ENCODE results near the gene WDR91. TPM values are rescaled to one million over a fixed set of nuclear protein-coding genes. Genes with fewer than 3 reads are reported as not detected.

The WDR91 gene
- total and polyA plus RNA-seq, 2 donors (not counting 1 experiment from before 2014, with no cell fraction given), result 26.7 to 40.7 TPM

- ATAC-seq (ENCODE audit: low read depth) (no peak), DNase-seq (no peak)
- Histone ChIP-seq H3K4me2 (replicated peaks; ENCODE audit: low read depth, low read length, poor library complexity, severe bottlenecking) (no peak overlapping the region), H3K27ac (ENCODE audit: low read length in 2 of 2) (no peak overlapping the region), H3K9me3 (ENCODE audit: control extremely low read depth in 1 of 3, control insufficient read depth in 2 of 3, insufficient read depth in 1 of 3, low read length in 2 of 3) (no peaks in the 10 kb centered on the region), H3K9ac (ENCODE audit: low read length) (no peak overlapping the region), H3K4me3 (ENCODE audit: control extremely low read depth in 1 of 5, extremely low read depth in 1 of 5, insufficient read depth in 1 of 5, low read depth in 2 of 5, low read length in 4 of 5) (no peak overlapping the region), H3K79me2 (ENCODE audit: control insufficient read depth, insufficient read depth, low read length) (peaks cover 7% of the 10 kb centered on the region), H4K20me1 (ENCODE audit: control insufficient read depth, insufficient read depth, low read length, poor library complexity, severe bottlenecking) (no peaks in the 10 kb centered on the region), H3K36me3 (replicated peaks in 1 of 2; ENCODE audit: control extremely low read depth in 1 of 2, control insufficient read depth in 1 of 2, extremely low read depth in 1 of 2, insufficient read depth in 2 of 2, low read length in 1 of 2) (peaks cover 5 to 92% of the 10 kb centered on the region in 2 experiments), H3K4me1 (ENCODE audit: control insufficient read depth in 2 of 2, insufficient read depth in 2 of 2, low read length in 2 of 2) (no peaks in the 10 kb centered on the region), H3K27me3 (replicated peaks in 1 of 4; ENCODE audit: control extremely low read depth in 1 of 4, control insufficient read depth in 3 of 4, insufficient read depth in 4 of 4, low read length in 3 of 4) (no peaks in the 10 kb centered on the region), H2AFZ (ENCODE audit: insufficient read depth, low read depth, low read length, poor library complexity, severe bottlenecking) (no peak overlapping the region)
- ChIA-PET POLR2A (no interaction called here), CTCF (no interaction called here)
- TF ChIP-seq CTCF (IDR thresholded peaks at IDR 0.05) (no peak), EZH2 (IDR thresholded peaks at IDR 0.05; ENCODE audit: borderline replicate concordance, insufficient read depth, low read depth, low read length, poor library complexity, severe bottlenecking) (no peak)
- Mint-ChIP-seq H3K4me3 (no peak overlapping the region), H3K27me3 (no peaks in the 10 kb centered on the region), H3K27ac (no peak overlapping the region), H3K4me1 (peaks cover 9% of the 10 kb centered on the region), H3K9me3 (ENCODE audit: insufficient read depth) (no peaks in the 10 kb centered on the region)
- WGBS (ENCODE audit: insufficient coverage), result no CpG with 5 or more reads among the region's 2 CpGs
- intact Hi-C loops (cut with micrococcal nuclease), result no loop called here
Measured at GRCh38 chr7:135201350-135201749, 10.0 kb downstream of the WDR91 start.

DNA sequence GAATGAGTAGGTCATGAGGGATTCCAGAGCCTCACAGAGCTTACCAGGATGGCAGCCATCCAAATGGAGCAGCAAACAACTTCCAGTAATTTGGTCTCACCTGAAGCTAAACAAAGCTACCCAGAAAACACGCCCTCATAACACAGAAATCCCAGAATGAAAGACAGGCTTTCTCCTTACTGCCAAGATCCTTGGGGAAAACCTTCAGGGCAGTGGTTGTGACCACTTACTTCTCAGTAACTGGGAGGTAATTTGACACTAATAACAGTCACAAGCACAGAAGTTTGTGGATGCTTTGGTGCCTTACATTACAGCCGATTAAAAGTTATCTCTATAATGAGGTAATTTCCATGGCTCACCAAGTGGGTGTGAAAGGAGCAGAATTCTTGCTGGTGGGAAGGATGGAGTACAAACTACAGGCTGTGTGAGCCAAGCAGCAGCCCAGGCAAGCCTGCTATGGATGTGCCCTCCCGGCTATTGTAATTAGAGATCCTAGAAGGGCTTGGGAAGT lies 10.4 kb downstream of the WDR91 start:
- Histone ChIP-seq H3K36me3 (replicated peaks in 1 of 2; ENCODE audit: control extremely low read depth in 1 of 2, control insufficient read depth in 1 of 2, extremely low read depth in 1 of 2, insufficient read depth in 2 of 2, low read length in 1 of 2) (peaks cover 5 to 95% of the 10 kb centered on the region in 2 experiments), H3K79me2 (ENCODE audit: control insufficient read depth, insufficient read depth, low read length) (peaks cover 7% of the 10 kb centered on the region), H3K4me1 (ENCODE audit: control insufficient read depth in 2 of 2, insufficient read depth in 2 of 2, low read length in 2 of 2) (no peaks in the 10 kb centered on the region), H3K4me3 (ENCODE audit: control extremely low read depth in 1 of 5, extremely low read depth in 1 of 5, insufficient read depth in 1 of 5, low read depth in 2 of 5, low read length in 4 of 5) (no peak overlapping the region), H3K9ac (ENCODE audit: low read length) (no peak overlapping the region), H4K20me1 (ENCODE audit: control insufficient read depth, insufficient read depth, low read length, poor library complexity, severe bottlenecking) (no peaks in the 10 kb centered on the region), H2AFZ (ENCODE audit: insufficient read depth, low read depth, low read length, poor library complexity, severe bottlenecking) (no peak overlapping the region), H3K9me3 (ENCODE audit: control extremely low read depth in 1 of 3, control insufficient read depth in 2 of 3, insufficient read depth in 1 of 3, low read length in 2 of 3) (no peaks in the 10 kb centered on the region), H3K27me3 (replicated peaks in 1 of 4; ENCODE audit: control extremely low read depth in 1 of 4, control insufficient read depth in 3 of 4, insufficient read depth in 4 of 4, low read length in 3 of 4) (no peaks in the 10 kb centered on the region), H3K27ac (ENCODE audit: low read length in 2 of 2) (no peak overlapping the region), H3K4me2 (replicated peaks; ENCODE audit: low read depth, low read length, poor library complexity, severe bottlenecking) (no peak overlapping the region)
- no CpG with 5 or more reads among the region's 3 CpGs for WGBS (ENCODE audit: insufficient coverage)
- Mint-ChIP-seq H3K27ac (no peak overlapping the region), H3K4me3 (no peak overlapping the region), H3K9me3 (ENCODE audit: insufficient read depth) (no peaks in the 10 kb centered on the region), H3K4me1 (peaks cover 5% of the 10 kb centered on the region), H3K27me3 (no peaks in the 10 kb centered on the region)
- TF ChIP-seq CTCF (IDR thresholded peaks at IDR 0.05) (no peak), EZH2 (IDR thresholded peaks at IDR 0.05; ENCODE audit: borderline replicate concordance, insufficient read depth, low read depth, low read length, poor library complexity, severe bottlenecking) (no peak)
- POLR2A ChIA-PET, result no interaction called here
- CTCF ChIA-PET, result interaction anchor here (1.0 kb wide), 1 partner anchor 15 kb away, joined by 3 read pairs; no protein-coding TSS in a partner anchor
- intact Hi-C loops (cut with micrococcal nuclease), result no loop called here
- ATAC-seq (ENCODE audit: low read depth) (no peak), DNase-seq (no peak)
